HEK293 (cell line): ENCODE results near the gene CHMP6.

ENCODE experiments used
- CTCF ChIA-PET: fragments of 350-600 bp; formaldehyde crosslinking; extraction: SDS; loops from one replicate; lab custom pipeline; 2021; ENCODE audit warnings: antibody characterized with exemption; lab: Yijun Ruan, JAX
- POLR2A ChIA-PET: fragments of 300-600 bp; formaldehyde crosslinking; extraction: SDS; loops from one replicate; lab custom pipeline; 2020; ENCODE audit warnings: antibody characterized with exemption, inconsistent platforms; lab: Yijun Ruan, JAX
- H3K27ac ChIP-seq: fragments of 200-500 bp; sonication (Bioruptor generic); 2 replicates; pipeline ENCODE4 v1.5.1; 2014; ENCODE audit warnings: low read depth, low read length, control low read depth, inconsistent platforms; ENCODE audit errors: extremely low read depth
- H3K36me3 ChIP-seq, 2 experiments: fragments of 200-500 bp in 1 of 2; sonication (Bioruptor generic) in 1 of 2; 1 replicate in 1 of 2; 2 replicates in 1 of 2; pipeline ENCODE4 v1.5.1; 2014 to 2017; ENCODE audit warnings: inconsistent platforms in 2 of 2, low read length in 2 of 2; ENCODE audit not compliant: control insufficient read depth in 2 of 2, insufficient read depth in 1 of 2
- H3K4me1 ChIP-seq: fragments of 200-500 bp; sonication (Bioruptor generic); 2 replicates; pipeline ENCODE4 v1.5.1; 2014; ENCODE audit warnings: mild to moderate bottlenecking, low read length, inconsistent platforms; ENCODE audit not compliant: control insufficient read depth, insufficient read depth
- H3K4me3 ChIP-seq: 2 replicates; pipeline ENCODE4 v1.5.1; 2011; ENCODE audit warnings: low read depth, mild to moderate bottlenecking, control low read depth, low read length, moderate library complexity
- H3K9me3 ChIP-seq: fragments of 200-500 bp; sonication (Bioruptor generic); 2 replicates; pipeline ENCODE4 v1.5.1; 2014; ENCODE audit warnings: low read depth, low read length, inconsistent platforms; ENCODE audit not compliant: control insufficient read depth, insufficient read depth
- GLIS2 ChIP-seq: fragments of 450-650 bp; formaldehyde crosslinking; IDR thresholded peaks from 2 replicates; pipeline ENCODE4 v1.5.1; 2016; ENCODE audit warnings: missing biosample characterization, missing genetic modification characterization
- SCRT1 ChIP-seq: fragments of 450-650 bp; formaldehyde crosslinking; IDR thresholded peaks from 2 replicates; pipeline ENCODE4 v1.5.1; 2016; ENCODE audit warnings: missing biosample characterization, missing genetic modification characterization, borderline replicate concordance
- SCRT2 ChIP-seq: fragments of 450-650 bp; formaldehyde crosslinking; IDR thresholded peaks from 2 replicates; pipeline ENCODE4 v1.5.1; 2016; ENCODE audit warnings: missing biosample characterization, missing genetic modification characterization
- YY2 ChIP-seq: fragments of 450-650 bp; formaldehyde crosslinking; IDR thresholded peaks from 2 replicates; pipeline ENCODE4 v1.5.1; 2016; ENCODE audit warnings: missing biosample characterization, missing genetic modification characterization
- ZBTB7A ChIP-seq: fragments of 450-650 bp; formaldehyde crosslinking; IDR thresholded peaks from 2 replicates; pipeline ENCODE4 v1.5.1; 2016; ENCODE audit warnings: low read depth, missing biosample characterization, missing genetic modification characterization
- ZNF114 ChIP-seq: fragments of 450-650 bp; formaldehyde crosslinking; IDR thresholded peaks from 2 replicates; pipeline ENCODE4 v1.5.0; 2017; ENCODE audit warnings: missing biosample characterization, missing genetic modification characterization
- ZNF184 ChIP-seq: fragments of 450-650 bp; IDR thresholded peaks from 2 replicates; pipeline ENCODE4 v1.5.1; 2018; ENCODE audit warnings: missing biosample characterization, mild to moderate bottlenecking, missing genetic modification characterization
- ZNF221 ChIP-seq: fragments of 450-650 bp; formaldehyde crosslinking; IDR thresholded peaks from 2 replicates; pipeline ENCODE4 v1.5.1; 2017; ENCODE audit warnings: missing biosample characterization, missing genetic modification characterization, borderline replicate concordance
- ZNF292 ChIP-seq: fragments of 450-650 bp; formaldehyde crosslinking; IDR thresholded peaks from 2 replicates; pipeline ENCODE4 v1.5.1; 2016; ENCODE audit warnings: low read depth, missing biosample characterization, missing genetic modification characterization, borderline replicate concordance
- ZNF341 ChIP-seq: fragments of 450-650 bp; formaldehyde crosslinking; IDR thresholded peaks from 2 replicates; pipeline ENCODE4; 2016; ENCODE audit warnings: low read depth, missing biosample characterization, missing genetic modification characterization
- ZNF48 ChIP-seq: fragments of 450-650 bp; formaldehyde crosslinking; IDR thresholded peaks from 2 replicates; pipeline ENCODE4 v1.5.1; 2016; ENCODE audit warnings: missing biosample characterization, missing genetic modification characterization
- ZNF514 ChIP-seq: fragments of 450-650 bp; formaldehyde crosslinking; IDR thresholded peaks from 2 replicates; pipeline ENCODE4 v1.5.1; 2016; ENCODE audit warnings: missing biosample characterization, missing genetic modification characterization
- ZNF529 ChIP-seq: fragments of 450-650 bp; formaldehyde crosslinking; IDR thresholded peaks from 2 replicates; pipeline ENCODE4 v1.5.1; 2017; ENCODE audit warnings: missing genetic modification characterization, missing biosample characterization; ENCODE audit not compliant: insufficient replicate concordance
- ZNF549 ChIP-seq: fragments of 450-650 bp; IDR thresholded peaks from 2 replicates; pipeline ENCODE4 v1.5.1; 2018; ENCODE audit warnings: missing biosample characterization, missing genetic modification characterization, mild to moderate bottlenecking, inconsistent platforms, moderate library complexity
- ZNF555 ChIP-seq: fragments of 450-650 bp; formaldehyde crosslinking; conservative IDR thresholded peaks from 2 replicates; pipeline ENCODE4 v1.5.1; 2017; ENCODE audit warnings: missing biosample characterization, mild to moderate bottlenecking, missing genetic modification characterization, inconsistent platforms
- ZNF707 ChIP-seq: fragments of 450-650 bp; formaldehyde crosslinking; IDR thresholded peaks from 2 replicates; pipeline ENCODE4 v1.5.1; 2016; ENCODE audit warnings: missing biosample characterization, missing genetic modification characterization
- ZNF785 ChIP-seq: fragments of 450-650 bp; formaldehyde crosslinking; IDR thresholded peaks from 2 replicates; pipeline ENCODE4 v1.5.1; 2016; ENCODE audit warnings: missing biosample characterization, missing genetic modification characterization
- TF ChIP-seq, protein P1 (sequence below): fragments of 450-650 bp; formaldehyde crosslinking; IDR thresholded peaks from 2 replicates; pipeline ENCODE4 v1.5.1; 2016; ENCODE audit warnings: missing biosample characterization, missing genetic modification characterization
- TF ChIP-seq, protein P2 (sequence below): fragments of 450-650 bp; formaldehyde crosslinking; IDR thresholded peaks from 2 replicates; pipeline ENCODE4 v1.5.1; 2017; ENCODE audit warnings: missing biosample characterization, missing genetic modification characterization
- TF ChIP-seq, protein P3 (sequence below): fragments of 450-650 bp; formaldehyde crosslinking; IDR thresholded peaks from 2 replicates; pipeline ENCODE4 v1.5.1; 2016; ENCODE audit warnings: missing biosample characterization, missing genetic modification characterization
- TF ChIP-seq, protein P4 (sequence below): fragments of 450-650 bp; formaldehyde crosslinking; IDR thresholded peaks from 2 replicates; pipeline ENCODE4 v1.5.1; 2016; ENCODE audit warnings: missing biosample characterization, missing genetic modification characterization

Gene CHMP6

DNA sequence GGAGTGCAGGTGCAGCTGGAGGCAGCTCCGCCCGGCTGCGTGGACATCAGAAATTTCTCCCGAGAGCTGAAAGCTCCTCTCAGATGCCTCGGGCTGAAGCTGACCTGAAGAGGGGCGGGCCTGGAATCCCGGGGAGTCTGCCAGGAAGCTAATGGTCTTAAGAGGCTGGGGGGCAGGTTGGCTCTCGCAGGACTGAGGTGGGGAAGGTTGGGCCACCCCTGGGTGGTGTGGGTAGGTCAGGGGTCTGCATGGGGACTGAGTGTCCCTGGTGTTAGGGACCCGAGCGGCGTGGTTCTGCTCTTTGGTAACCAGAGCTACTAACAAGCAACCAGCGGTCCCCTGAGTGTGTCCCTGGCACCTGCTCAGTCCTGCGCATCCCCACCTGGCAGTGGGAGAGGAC is 3.5 kb downstream of the CHMP6 start (continued):
- TF ChIP-seq ZNF114 (tag by site-specific recombination) (no peak), ZNF514 (tag by site-specific recombination) (no peak)

DNA sequence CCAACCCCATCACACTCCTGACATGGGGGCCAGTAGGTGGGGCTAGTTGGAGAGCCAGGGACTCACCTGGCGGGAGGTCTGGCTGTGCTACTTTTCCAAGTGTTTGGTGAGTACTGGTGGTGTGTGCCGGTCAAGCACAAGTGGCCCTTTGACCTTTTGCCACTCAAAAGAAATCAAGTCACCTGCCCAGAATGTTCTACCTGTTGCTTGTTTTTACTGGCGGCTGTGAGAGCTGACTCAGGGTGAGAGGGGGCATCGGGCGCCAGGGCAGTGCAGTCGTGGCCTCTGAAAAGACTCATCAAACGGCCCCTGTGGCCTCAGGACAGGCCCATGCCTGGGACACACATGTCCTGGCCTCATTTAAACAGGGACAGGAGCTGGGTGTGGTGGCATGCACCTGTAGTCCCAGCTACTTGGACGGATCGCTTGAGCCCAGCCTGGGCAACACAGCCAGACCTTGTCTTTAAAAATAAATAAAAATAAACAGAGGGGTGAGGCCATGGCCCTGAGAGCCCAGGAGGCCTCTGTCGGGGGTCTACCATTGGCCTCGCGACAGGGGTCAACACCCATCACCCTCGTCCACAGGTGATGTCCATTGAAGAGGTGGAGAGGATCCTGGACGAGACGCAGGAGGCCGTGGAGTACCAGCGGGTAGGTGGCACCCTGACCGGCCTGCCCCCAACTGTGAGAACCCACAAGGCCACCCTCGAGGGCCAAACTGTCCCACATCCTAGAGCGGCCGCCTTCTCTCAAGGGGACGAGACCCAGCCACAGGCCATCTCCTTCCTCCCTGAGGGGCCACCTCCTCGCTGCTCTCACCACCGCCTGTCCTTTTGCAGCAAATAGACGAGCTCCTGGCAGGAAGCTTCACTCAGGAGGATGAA is 5.0 kb downstream of the CHMP6 start:
- CTCF ChIA-PET: interaction anchor here (0.7 to 0.9 kb wide), 2 partner anchors 10 to 27 kb away, joined by 3 to 4 read pairs; no protein-coding TSS in a partner anchor
- peaks cover 0 to 54% of the 10 kb centered on the region in 2 experiments; a peak in 2 of 3 replicates for H3K36me3 ChIP-seq
- TF ChIP-seq SCRT1 (0 out of 2 replicates have a peak, but pooled peaks have one; percentile 46), SCRT2 (tag by site-specific recombination) (peak; percentile 86), ZNF184 (tag by site-specific recombination) (no peak)

DNA sequence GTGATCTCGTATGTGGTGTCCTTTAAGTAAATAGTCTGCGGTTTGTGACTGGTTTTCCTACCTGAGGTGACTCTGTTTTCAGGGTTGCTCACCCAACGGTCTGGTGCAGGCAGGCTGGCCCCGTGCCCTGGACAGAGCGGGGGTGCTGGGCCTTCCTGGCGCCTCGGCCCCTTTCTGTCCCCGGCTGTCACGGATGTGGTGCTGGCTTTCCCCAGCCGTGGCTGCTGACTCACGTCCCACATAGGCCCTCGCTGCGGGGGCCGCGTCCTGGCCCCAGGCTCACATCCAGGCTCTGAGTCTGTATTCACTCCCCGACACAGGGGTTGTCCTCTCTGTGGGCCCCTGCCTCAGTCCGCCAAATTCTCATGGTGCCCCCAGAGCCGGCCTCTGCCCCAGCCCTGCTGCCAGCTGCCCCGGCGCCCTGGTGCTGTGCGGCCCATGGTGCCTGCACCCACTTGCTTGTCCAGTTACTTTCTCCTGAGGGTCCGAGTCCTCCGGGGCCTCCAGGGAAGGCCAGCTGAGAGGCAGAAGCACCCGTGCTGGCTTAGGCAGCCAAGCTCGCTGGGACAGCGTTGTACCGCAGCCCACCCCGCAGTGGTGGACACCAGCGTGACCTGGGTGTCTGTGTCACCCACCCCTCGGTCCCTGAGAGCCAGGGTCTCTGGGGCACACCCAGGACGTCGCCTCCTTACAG is 5.9 kb downstream of the CHMP6 start:
- H3K27ac ChIP-seq: no peak overlapping the region
- peaks cover 9% of the 10 kb centered on the region for H3K4me1 ChIP-seq
- POLR2A ChIA-PET: no interaction called here
- CTCF ChIA-PET: interaction anchor here (0.7 to 0.9 kb wide), 2 partner anchors 9 to 26 kb away, joined by 3 to 4 read pairs; no protein-coding TSS in a partner anchor
- H3K4me3 ChIP-seq: no peak overlapping the region
- no peaks in the 10 kb centered on the region for H3K9me3 ChIP-seq
- peaks cover 0 to 54% of the 10 kb centered on the region in 2 experiments; a peak in 2 of 3 replicates for H3K36me3 ChIP-seq
- no peak for TF ChIP-seq ZNF549
- no peak for TF ChIP-seq YY2 (tag by site-specific recombination)
- TF ChIP-seq ZNF555 (tag by site-specific recombination): no peak
- no peak for TF ChIP-seq ZNF292
- TF ChIP-seq, protein P1, sequence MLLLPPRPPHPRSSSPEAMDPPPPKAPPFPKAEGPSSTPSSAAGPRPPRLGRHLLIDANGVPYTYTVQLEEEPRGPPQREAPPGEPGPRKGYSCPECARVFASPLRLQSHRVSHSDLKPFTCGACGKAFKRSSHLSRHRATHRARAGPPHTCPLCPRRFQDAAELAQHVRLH (tag by site-specific recombination): no peak
- TF ChIP-seq, protein P2, sequence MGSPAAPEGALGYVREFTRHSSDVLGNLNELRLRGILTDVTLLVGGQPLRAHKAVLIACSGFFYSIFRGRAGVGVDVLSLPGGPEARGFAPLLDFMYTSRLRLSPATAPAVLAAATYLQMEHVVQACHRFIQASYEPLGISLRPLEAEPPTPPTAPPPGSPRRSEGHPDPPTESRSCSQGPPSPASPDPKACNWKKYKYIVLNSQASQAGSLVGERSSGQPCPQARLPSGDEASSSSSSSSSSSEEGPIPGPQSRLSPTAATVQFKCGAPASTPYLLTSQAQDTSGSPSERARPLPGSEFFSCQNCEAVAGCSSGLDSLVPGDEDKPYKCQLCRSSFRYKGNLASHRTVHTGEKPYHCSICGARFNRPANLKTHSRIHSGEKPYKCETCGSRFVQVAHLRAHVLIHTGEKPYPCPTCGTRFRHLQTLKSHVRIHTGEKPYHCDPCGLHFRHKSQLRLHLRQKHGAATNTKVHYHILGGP (tag by site-specific recombination): no peak
- TF ChIP-seq, protein P3, sequence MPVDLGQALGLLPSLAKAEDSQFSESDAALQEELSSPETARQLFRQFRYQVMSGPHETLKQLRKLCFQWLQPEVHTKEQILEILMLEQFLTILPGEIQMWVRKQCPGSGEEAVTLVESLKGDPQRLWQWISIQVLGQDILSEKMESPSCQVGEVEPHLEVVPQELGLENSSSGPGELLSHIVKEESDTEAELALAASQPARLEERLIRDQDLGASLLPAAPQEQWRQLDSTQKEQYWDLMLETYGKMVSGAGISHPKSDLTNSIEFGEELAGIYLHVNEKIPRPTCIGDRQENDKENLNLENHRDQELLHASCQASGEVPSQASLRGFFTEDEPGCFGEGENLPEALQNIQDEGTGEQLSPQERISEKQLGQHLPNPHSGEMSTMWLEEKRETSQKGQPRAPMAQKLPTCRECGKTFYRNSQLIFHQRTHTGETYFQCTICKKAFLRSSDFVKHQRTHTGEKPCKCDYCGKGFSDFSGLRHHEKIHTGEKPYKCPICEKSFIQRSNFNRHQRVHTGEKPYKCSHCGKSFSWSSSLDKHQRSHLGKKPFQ (tag by site-specific recombination): no peak
- no peak for TF ChIP-seq GLIS2 (tag by site-specific recombination)
- no peak for TF ChIP-seq ZNF48 (tag by site-specific recombination)
- no peak for TF ChIP-seq ZNF341
- TF ChIP-seq ZBTB7A: no peak
- TF ChIP-seq ZNF529 (tag by site-specific recombination): no peak
- TF ChIP-seq, protein P4, sequence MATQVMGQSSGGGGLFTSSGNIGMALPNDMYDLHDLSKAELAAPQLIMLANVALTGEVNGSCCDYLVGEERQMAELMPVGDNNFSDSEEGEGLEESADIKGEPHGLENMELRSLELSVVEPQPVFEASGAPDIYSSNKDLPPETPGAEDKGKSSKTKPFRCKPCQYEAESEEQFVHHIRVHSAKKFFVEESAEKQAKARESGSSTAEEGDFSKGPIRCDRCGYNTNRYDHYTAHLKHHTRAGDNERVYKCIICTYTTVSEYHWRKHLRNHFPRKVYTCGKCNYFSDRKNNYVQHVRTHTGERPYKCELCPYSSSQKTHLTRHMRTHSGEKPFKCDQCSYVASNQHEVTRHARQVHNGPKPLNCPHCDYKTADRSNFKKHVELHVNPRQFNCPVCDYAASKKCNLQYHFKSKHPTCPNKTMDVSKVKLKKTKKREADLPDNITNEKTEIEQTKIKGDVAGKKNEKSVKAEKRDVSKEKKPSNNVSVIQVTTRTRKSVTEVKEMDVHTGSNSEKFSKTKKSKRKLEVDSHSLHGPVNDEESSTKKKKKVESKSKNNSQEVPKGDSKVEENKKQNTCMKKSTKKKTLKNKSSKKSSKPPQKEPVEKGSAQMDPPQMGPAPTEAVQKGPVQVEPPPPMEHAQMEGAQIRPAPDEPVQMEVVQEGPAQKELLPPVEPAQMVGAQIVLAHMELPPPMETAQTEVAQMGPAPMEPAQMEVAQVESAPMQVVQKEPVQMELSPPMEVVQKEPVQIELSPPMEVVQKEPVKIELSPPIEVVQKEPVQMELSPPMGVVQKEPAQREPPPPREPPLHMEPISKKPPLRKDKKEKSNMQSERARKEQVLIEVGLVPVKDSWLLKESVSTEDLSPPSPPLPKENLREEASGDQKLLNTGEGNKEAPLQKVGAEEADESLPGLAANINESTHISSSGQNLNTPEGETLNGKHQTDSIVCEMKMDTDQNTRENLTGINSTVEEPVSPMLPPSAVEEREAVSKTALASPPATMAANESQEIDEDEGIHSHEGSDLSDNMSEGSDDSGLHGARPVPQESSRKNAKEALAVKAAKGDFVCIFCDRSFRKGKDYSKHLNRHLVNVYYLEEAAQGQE (tag by site-specific recombination): no peak
- TF ChIP-seq ZNF707 (tag by site-specific recombination): no peak
- TF ChIP-seq ZNF785: no peak
- no peak for TF ChIP-seq ZNF221 (tag by site-specific recombination)

More for the DNA sequence above, 5.0 kb downstream of the CHMP6 start:
- H3K27ac ChIP-seq: no peak overlapping the region
- H3K4me1 ChIP-seq: peaks cover 2% of the 10 kb centered on the region
- H3K9me3 ChIP-seq: no peaks in the 10 kb centered on the region
- H3K4me3 ChIP-seq: no peak overlapping the region
- POLR2A ChIA-PET: interaction anchor here (0.7 kb wide), 1 partner anchor 115 kb away, joined by 4 read pairs; no protein-coding TSS in a partner anchor
